GM23248 (cell line): ENCODE measurements around the gene PHF12. TPM values are rescaled to one million over a fixed set of nuclear protein-coding genes. Genes with fewer than 3 reads are reported as not detected.

Experiments
- DNase-seq: peaks from one replicate; pipeline ENCODE4 v3.0.0-alpha.2; 2015
- H2AFZ ChIP-seq: fragments of 200-600 bp; sonication (generic); 2 replicates; pipeline ENCODE4 v1.6.1; 2016; ENCODE audit warnings: antibody characterized with exemption
- H3F3A ChIP-seq: fragments of 200-600 bp; sonication (generic); 2 replicates; pipeline ENCODE4 v1.6.1; 2016; ENCODE audit warnings: mild to moderate bottlenecking, antibody characterized with exemption, mixed run types; ENCODE audit not compliant: insufficient read depth
- H3K27ac ChIP-seq: fragments of 200-600 bp; sonication (generic); 2 replicates; pipeline ENCODE4 v1.5.1; 2016; ENCODE audit warnings: mild to moderate bottlenecking
- H3K27me3 ChIP-seq: fragments of 200-600 bp; sonication (generic); replicated peaks from 2 replicates; pipeline ENCODE4 v1.6.1; 2016; ENCODE audit warnings: mild to moderate bottlenecking; ENCODE audit not compliant: insufficient read depth
- H3K36me3 ChIP-seq: fragments of 200-600 bp; sonication (generic); 2 replicates; pipeline ENCODE4 v1.6.1; 2016; ENCODE audit warnings: low read depth, mild to moderate bottlenecking
- H3K4me1 ChIP-seq: fragments of 200-600 bp; sonication (generic); 2 replicates; pipeline ENCODE4 v1.6.1; 2016; ENCODE audit warnings: mild to moderate bottlenecking; ENCODE audit not compliant: insufficient read depth
- H3K4me2 ChIP-seq: fragments of 200-600 bp; sonication (generic); one replicate; pipeline ENCODE4 v1.6.1; 2016; ENCODE audit warnings: mild to moderate bottlenecking; ENCODE audit not compliant: unreplicated experiment
- H3K4me3 ChIP-seq: fragments of 200-600 bp; sonication (generic); 2 replicates; pipeline ENCODE4 v1.5.1; 2016; ENCODE audit warnings: mild to moderate bottlenecking
- H3K79me2 ChIP-seq: fragments of 200-600 bp; sonication (generic); 2 replicates; pipeline ENCODE4 v1.6.1; 2016; ENCODE audit warnings: mild to moderate bottlenecking; ENCODE audit not compliant: insufficient read depth
- H3K9ac ChIP-seq: fragments of 200-600 bp; sonication (generic); 2 replicates; pipeline ENCODE4 v1.6.1; 2016; ENCODE audit warnings: mild to moderate bottlenecking
- H3K9me2 ChIP-seq: fragments of 200-600 bp; sonication (generic); 2 replicates; pipeline ENCODE4 v1.6.1; 2016; ENCODE audit warnings: mixed run types, mild to moderate bottlenecking, moderate library complexity; ENCODE audit not compliant: insufficient read depth
- H3K9me3 ChIP-seq: fragments of 200-600 bp; sonication (generic); one replicate; pipeline ENCODE4 v1.6.1; 2017; ENCODE audit warnings: low read depth
- H4K20me1 ChIP-seq: fragments of 200-600 bp; sonication (generic); 2 replicates; pipeline ENCODE4 v1.6.0; 2016; ENCODE audit not compliant: insufficient read depth
- EZH2 ChIP-seq: fragments of 200-600 bp; sonication (generic); IDR thresholded peaks from 2 replicates; pipeline ENCODE4 v1.6.1; 2018; ENCODE audit warnings: antibody characterized with exemption, mild to moderate bottlenecking; ENCODE audit not compliant: insufficient read depth, poor library complexity, severe bottlenecking
- EZH2phosphoT487 ChIP-seq: fragments of 200-600 bp; sonication (generic); IDR thresholded peaks from 2 replicates; pipeline ENCODE4 v1.6.1; 2018; ENCODE audit warnings: antibody characterized with exemption, moderate library complexity, mild to moderate bottlenecking, low read depth; ENCODE audit not compliant: insufficient read depth
- WGBS, 2 experiments: methylation state at CpG; one replicate each; pipeline ENCODE4 v1.1.6; 2015 to 2017; ENCODE audit warnings: low lambda C conversion rate in 2 of 2, low coverage in 1 of 2; ENCODE audit errors: missing lambda C conversion rate in 2 of 2; 5-methylcytosine and 5-hydroxymethylcytosine counted together
- in situ Hi-C: fragments of 300-500 bp; cut with MboI; formaldehyde crosslinking; loops from 2 replicates; pipeline ENCODE4 v1.15.0; 2020
- polyA plus RNA-seq: library from polyadenylated mRNA; unstranded; fragments of >200 nt; fragmentation: Nextera tagmentation; extraction: Ambion mirVana; gene quantifications from 2 replicates; pipeline ENCODE4 v1.2.1, GENCODE V29; 2016
- total RNA-seq: library from RNA; depleted of rRNA; stranded (reverse); fragments of >200 nt; shearing (Covaris generic); gene quantifications from 2 replicates; pipeline ENCODE4 v1.2.3, GENCODE V29; 2014

The PHF12 gene
- total and polyA plus RNA-seq, 2 experiments from 2014 or later: 6.1 to 27.7 TPM

- no peaks in the 10 kb centered on the region for H3F3A ChIP-seq
- in situ Hi-C loops: no loop called here
- no peak overlapping the region for H3K4me3 ChIP-seq
- H3K9me2 ChIP-seq: no peaks in the 10 kb centered on the region
- H3K27me3 ChIP-seq: peaks cover 24% of the 10 kb centered on the region
- H3K4me2 ChIP-seq: no peak overlapping the region
- H3K36me3 ChIP-seq: no peaks in the 10 kb centered on the region
- TF ChIP-seq EZH2: no peak
- no peak for TF ChIP-seq EZH2phosphoT487
- H3K27ac ChIP-seq: no peak overlapping the region
- no peaks in the 10 kb centered on the region for H3K9me3 ChIP-seq
- H3K4me1 ChIP-seq: no peaks in the 10 kb centered on the region
- H4K20me1 ChIP-seq: no peaks in the 10 kb centered on the region
- DNase-seq: no peak
- WGBS, 2 experiments: 13 to 14% methylated on average over 32 to 36 of the region's 36 CpGs
- no peak overlapping the region for H3K9ac ChIP-seq
- H3K79me2 ChIP-seq: no peaks in the 10 kb centered on the region
- H2AFZ ChIP-seq: no peak overlapping the region
These were observed 34.8 kb upstream of the PHF12 start for GRCh38 chr17:28985950-28986713.

GRCh38 chr17:28983286-28984230 lies 32.2 kb upstream of the PHF12 start:
- Histone ChIP-seq H3K27ac (no peak overlapping the region), H3K4me2 (no peak overlapping the region), H3K4me1 (no peaks in the 10 kb centered on the region), H2AFZ (no peak overlapping the region), H4K20me1 (no peaks in the 10 kb centered on the region), H3K4me3 (no peak overlapping the region), H3K9me2 (no peaks in the 10 kb centered on the region), H3K36me3 (no peaks in the 10 kb centered on the region), H3K79me2 (no peaks in the 10 kb centered on the region), H3K9me3 (no peaks in the 10 kb centered on the region), H3F3A (no peaks in the 10 kb centered on the region), H3K9ac (no peak overlapping the region), H3K27me3 (peaks cover 28% of the 10 kb centered on the region)
- in situ Hi-C loops: no loop called here
- DNase-seq: no peak
- TF ChIP-seq EZH2 (no peak), EZH2phosphoT487 (no peak)
- WGBS, 2 experiments: 18 to 29% methylated on average over 7 of the region's 7 CpGs

- Histone ChIP-seq H3K79me2 (no peaks in the 10 kb centered on the region), H3K4me1 (no peaks in the 10 kb centered on the region), H3K4me3 (no peak overlapping the region), H3F3A (no peaks in the 10 kb centered on the region), H3K27ac (no peak overlapping the region), H3K27me3 (peaks cover 22% of the 10 kb centered on the region), H3K36me3 (no peaks in the 10 kb centered on the region), H3K4me2 (no peak overlapping the region), H4K20me1 (no peaks in the 10 kb centered on the region), H3K9ac (no peak overlapping the region), H3K9me2 (no peaks in the 10 kb centered on the region), H3K9me3 (no peaks in the 10 kb centered on the region), H2AFZ (no peak overlapping the region)
- in situ Hi-C loops: no loop called here
- no peak for DNase-seq
- 67% methylated on average over 11 of the region's 11 CpGs for WGBS, 2 experiments
- TF ChIP-seq EZH2: no peak
- no peak for TF ChIP-seq EZH2phosphoT487
These were observed 30.9 kb upstream of the PHF12 start for GRCh38 chr17:28982131-28982793.

- Histone ChIP-seq H3K9me2 (no peaks in the 10 kb centered on the region), H3K4me2 (no peak overlapping the region), H3K27me3 (peaks cover 15% of the 10 kb centered on the region), H3K9me3 (no peaks in the 10 kb centered on the region), H3K4me3 (no peak overlapping the region), H3K79me2 (no peaks in the 10 kb centered on the region), H4K20me1 (no peaks in the 10 kb centered on the region), H2AFZ (no peak overlapping the region), H3K9ac (no peak overlapping the region), H3K36me3 (no peaks in the 10 kb centered on the region), H3F3A (no peaks in the 10 kb centered on the region), H3K4me1 (peaks cover 4% of the 10 kb centered on the region; the same call in 1 of the 2 replicates), H3K27ac (no peak overlapping the region)
- no peak for DNase-seq
- WGBS, 2 experiments: 74 to 77% methylated on average over 2 of the region's 2 CpGs
- in situ Hi-C loops: no loop called here
- TF ChIP-seq EZH2 (no peak), EZH2phosphoT487 (no peak)
These were observed 27.1 kb upstream of the PHF12 start for GRCh38 chr17:28978356-28978964.
